ENCODE measurements around the gene PLA2G4C. TPM values are rescaled to one million over a fixed set of nuclear protein-coding genes. Genes with fewer than 3 reads are reported as not detected.

The PLA2G4C gene
- total RNA-seq, 4 donors from 2014 or later, result 3.8 to 15.6 (median 9.7) TPM

DNA sequence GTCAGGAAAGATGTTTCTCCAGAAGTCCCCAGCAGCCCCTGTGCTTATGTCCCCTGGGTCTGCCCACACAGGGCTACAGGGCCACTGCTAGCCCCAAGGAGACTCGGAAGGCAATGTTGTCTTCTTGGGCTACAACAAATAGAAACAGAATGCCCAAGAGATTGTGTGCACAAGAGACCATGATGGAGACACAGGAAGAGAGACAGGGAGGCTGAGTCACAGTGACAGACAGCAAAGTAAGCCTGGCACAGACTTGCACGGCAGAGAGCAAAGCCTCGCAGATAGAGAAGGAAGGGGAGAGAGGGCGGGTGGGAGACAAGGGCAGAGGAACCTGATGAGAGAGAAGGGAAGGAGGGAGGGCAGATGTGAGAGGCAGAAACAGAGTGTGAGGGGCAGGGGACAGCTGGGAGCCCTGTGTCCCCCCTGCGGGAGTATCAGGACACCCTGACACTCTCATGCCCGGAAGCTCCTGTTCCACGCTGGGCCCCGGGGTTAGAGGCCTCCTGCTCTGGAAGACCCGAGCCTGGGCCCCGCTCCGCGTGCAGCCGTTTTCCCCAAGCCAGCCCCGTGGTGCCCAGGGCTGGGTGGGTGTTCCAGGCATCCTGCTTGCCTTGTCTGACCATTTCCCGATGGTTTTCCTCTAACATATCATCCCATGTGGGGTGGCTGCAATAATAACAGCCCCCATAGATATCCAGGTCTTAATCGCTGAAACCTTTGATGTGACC, 2.7 kb upstream of the PLA2G4C start:
- Histone ChIP-seq H3K27me3 (no peaks in the 10 kb centered on the region), H3K9me3 (no peaks in the 10 kb centered on the region), H3K4me1 (peaks cover 0 to 35% (median 14%) of the 10 kb centered on the region in 3 donors), H3K27ac (no peak overlapping the region), H3K36me3 (peaks cover 0 to 12% of the 10 kb centered on the region in 2 donors), H3K4me3 (no peak overlapping the region)
- 83 to 94% methylated on average over 6 to 9 of the region's 16 CpGs for WGBS, 2 donors (ENCODE audit: low coverage in 1 of 2)
- TF ChIP-seq POLR2A (IDR thresholded peaks at IDR 0.05), result no peak
- TF ChIP-seq CTCF (IDR thresholded peaks at IDR 0.05), result no peak
- TF ChIP-seq POLR2AphosphoS5 (IDR thresholded peaks at IDR 0.05), result no peak
- no peak for TF ChIP-seq EP300 (IDR thresholded peaks at IDR 0.05)
- no peak for ATAC-seq

DNA sequence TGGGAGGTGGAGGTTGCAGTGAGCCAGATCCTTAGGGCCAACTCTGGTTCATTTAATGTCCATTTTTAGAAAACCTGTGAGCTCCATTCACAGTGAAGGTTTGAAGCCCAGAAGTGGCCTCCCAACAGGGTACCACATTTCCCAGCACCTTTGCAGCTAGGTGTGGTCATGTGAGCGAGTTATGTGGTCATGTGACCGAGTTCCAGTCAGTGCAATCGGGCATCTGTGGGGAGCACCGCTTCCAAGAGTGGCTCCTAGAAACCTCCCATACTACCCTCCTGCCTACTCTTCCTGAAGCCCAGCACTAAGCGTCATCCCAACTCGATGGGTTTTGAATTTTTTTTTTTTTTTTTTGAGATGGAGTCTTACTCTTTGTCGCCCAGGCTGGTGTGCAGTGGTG, 663 bp upstream of the PLA2G4C start:
- WGBS, 2 donors (ENCODE audit: low coverage in 1 of 2), result 54 to 64% methylated on average over 5 of the region's 7 CpGs
- no peak for ATAC-seq

GRCh38 chr19:48108997-48109782, 1.4 kb downstream of the PLA2G4C start:
- ATAC-seq, result no peak
- Histone ChIP-seq H3K27ac (peak overlapping the region in 1 of 4 donors; percentile 87), H3K4me1 (peaks cover 0 to 50% (median 21%) of the 10 kb centered on the region in 3 donors), H3K36me3 (peaks cover 0 to 11% of the 10 kb centered on the region in 2 donors), H3K4me3 (no peak overlapping the region), H3K27me3 (no peaks in the 10 kb centered on the region), H3K9me3 (no peaks in the 10 kb centered on the region)
- TF ChIP-seq EP300 (IDR thresholded peaks at IDR 0.05) (no peak), POLR2A (IDR thresholded peaks at IDR 0.05) (no peak), CTCF (IDR thresholded peaks at IDR 0.05) (no peak), POLR2AphosphoS5 (IDR thresholded peaks at IDR 0.05) (no peak)
- WGBS, 2 donors (ENCODE audit: low coverage in 1 of 2), result 84 to 87% methylated on average over 10 to 13 of the region's 15 CpGs

More for the DNA sequence above, 663 bp upstream of the PLA2G4C start:
- H3K4me1 ChIP-seq, result peaks cover 0 to 50% (median 21%) of the 10 kb centered on the region in 3 donors
- H3K9me3 ChIP-seq, result no peaks in the 10 kb centered on the region
- TF ChIP-seq EP300 (IDR thresholded peaks at IDR 0.05) (no peak), POLR2A (IDR thresholded peaks at IDR 0.05) (no peak), POLR2AphosphoS5 (IDR thresholded peaks at IDR 0.05) (no peak), CTCF (IDR thresholded peaks at IDR 0.05) (no peak)
- peak overlapping the region; percentile 87 to 97 (median 94) for H3K27ac ChIP-seq
- H3K36me3 ChIP-seq, result peaks cover 0 to 8% of the 10 kb centered on the region in 2 donors
- no peaks in the 10 kb centered on the region for H3K27me3 ChIP-seq
- H3K4me3 ChIP-seq, result peak overlapping the region in 1 of 2 donors; percentile 49

DNA sequence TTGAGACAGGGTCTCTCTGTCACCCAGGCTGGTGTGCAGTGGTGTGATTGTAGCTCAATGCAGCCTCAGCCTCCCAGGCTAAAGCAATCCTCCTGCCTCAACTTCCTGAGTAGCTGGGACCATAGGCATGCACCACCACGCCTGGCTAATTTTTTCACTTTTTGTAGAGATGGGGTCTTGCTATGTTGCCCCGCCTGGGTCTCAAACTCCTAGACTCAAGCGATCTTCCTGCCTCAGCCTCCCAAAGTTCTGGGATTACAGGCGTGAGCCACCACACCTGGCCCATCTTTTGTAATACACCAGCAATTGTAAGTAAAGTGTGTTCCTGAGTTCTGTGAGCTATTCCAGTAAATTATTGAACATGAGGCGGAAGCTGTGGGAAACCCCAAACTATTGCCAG, 6.7 kb downstream of the PLA2G4C start:
- no peak for ATAC-seq

More for the DNA sequence above, 6.7 kb downstream of the PLA2G4C start:
- TF ChIP-seq CTCF (IDR thresholded peaks at IDR 0.05) (no peak), POLR2A (IDR thresholded peaks at IDR 0.05) (no peak), EP300 (IDR thresholded peaks at IDR 0.05) (no peak), POLR2AphosphoS5 (IDR thresholded peaks at IDR 0.05) (no peak)
- Histone ChIP-seq H3K27me3 (no peaks in the 10 kb centered on the region), H3K36me3 (peaks cover 0 to 43% of the 10 kb centered on the region in 2 donors), H3K4me1 (peaks cover 0 to 20% (median 7%) of the 10 kb centered on the region in 3 donors), H3K4me3 (no peak overlapping the region), H3K9me3 (no peaks in the 10 kb centered on the region), H3K27ac (no peak overlapping the region)
- WGBS, 2 donors (ENCODE audit: low coverage in 1 of 2), result 100% methylated on average over 2 of the region's 5 CpGs; no CpG with 5 or more reads in 1 of the 2 donors

Measured in gastroesophageal sphincter (tissue), 4 donors.